Liver (tissue), 9 donors: ENCODE results near the gene PHLPP2. TPM values are rescaled to one million over a fixed set of nuclear protein-coding genes. Genes with fewer than 3 reads are reported as not detected.

Experiments
- DNase-seq: peaks from one replicate; pipeline ENCODE4 v3.0.0-alpha.2; 2017; ENCODE audit warnings: low spot score
- H3K27ac ChIP-seq, 2 donors: one replicate each; pipeline ENCODE4 v1.7.0; 2013; ENCODE audit warnings: inconsistent platforms in 2 of 2, low read length in 2 of 2, control low read depth in 1 of 2, low read depth in 1 of 2, mild to moderate bottlenecking in 1 of 2
- H3K27me3 ChIP-seq, 4 donors: one replicate each; pipeline versions ENCODE4 v1.6.1 to v1.7.0; 2013; ENCODE audit warnings: low read length in 3 of 4, inconsistent platforms in 1 of 4, mild to moderate bottlenecking in 1 of 4, moderate library complexity in 1 of 4; ENCODE audit not compliant: control insufficient read depth in 4 of 4, insufficient read depth in 4 of 4
- H3K36me3 ChIP-seq, 4 donors: one replicate each; pipeline versions ENCODE4 v1.6.1 to v1.7.0; 2013; ENCODE audit warnings: low read length in 3 of 4, mild to moderate bottlenecking in 3 of 4, low read depth in 1 of 4, moderate library complexity in 1 of 4; ENCODE audit not compliant: control insufficient read depth in 4 of 4, insufficient read depth in 3 of 4
- H3K4me1 ChIP-seq, 4 donors: one replicate each; pipeline versions ENCODE4 v1.6.1 to v1.7.0; 2013; ENCODE audit warnings: low read length in 3 of 4, mild to moderate bottlenecking in 3 of 4, moderate library complexity in 1 of 4; ENCODE audit not compliant: control insufficient read depth in 4 of 4, insufficient read depth in 4 of 4
- H3K4me3 ChIP-seq, 3 donors: one replicate each; pipeline versions ENCODE4 v1.6.1 to v1.7.0; 2013; ENCODE audit warnings: low read length in 3 of 3, control low read depth in 1 of 3, low read depth in 1 of 3, mild to moderate bottlenecking in 1 of 3
- H3K9ac ChIP-seq, 2 donors: one replicate each; pipeline ENCODE4 v1.7.0; 2013; ENCODE audit warnings: low read length in 2 of 2, mild to moderate bottlenecking in 2 of 2, moderate library complexity in 2 of 2, control low read depth in 1 of 2, low read depth in 1 of 2
- H3K9me3 ChIP-seq, 4 donors: one replicate each; pipeline versions ENCODE4 v1.6.1 to v1.7.0; 2013; ENCODE audit warnings: low read length in 3 of 4; ENCODE audit not compliant: control insufficient read depth in 4 of 4
- CTCF ChIP-seq: fragments of 150-350 bp; IDR thresholded peaks from 2 replicates; pipeline ENCODE4 v1.5.1; 2017; ENCODE audit warnings: improper control_type of control experiment, low read depth, low read length; ENCODE audit not compliant: missing input control
- EGR1 ChIP-seq, 2 donors: IDR thresholded peaks; 2 replicates each; pipeline ENCODE4 v1.6.1; 2016 to 2018; ENCODE audit warnings: antibody characterized with exemption in 2 of 2, low read depth in 2 of 2
- FOXA1 ChIP-seq: IDR thresholded peaks from 2 replicates; pipeline ENCODE4 v1.6.1; 2016; ENCODE audit warnings: antibody characterized with exemption
- GABPA ChIP-seq, 2 donors: IDR thresholded peaks in 1 of 2; conservative IDR thresholded peaks in 1 of 2; 2 replicates each; pipeline ENCODE4 v1.6.1; 2016; ENCODE audit warnings: antibody characterized with exemption in 2 of 2, mild to moderate bottlenecking in 1 of 2, moderate library complexity in 1 of 2
- HNF4A ChIP-seq, 2 donors: conservative IDR thresholded peaks; 2 replicates each; pipeline ENCODE4 v1.6.1; 2016; ENCODE audit warnings: antibody characterized with exemption in 2 of 2, mild to moderate bottlenecking in 2 of 2
- HNF4G ChIP-seq: IDR thresholded peaks from 2 replicates; pipeline ENCODE4 v1.6.1; 2016; ENCODE audit warnings: antibody characterized with exemption
- JUND ChIP-seq, 2 donors: IDR thresholded peaks; 2 replicates each; pipeline ENCODE4 v1.6.1; 2016; ENCODE audit warnings: antibody characterized with exemption in 2 of 2
- MAX ChIP-seq: IDR thresholded peaks from 2 replicates; pipeline ENCODE4 v1.6.1; 2016; ENCODE audit warnings: antibody characterized with exemption
- NR2F2 ChIP-seq: IDR thresholded peaks from 2 replicates; pipeline ENCODE4 v1.6.1; 2016; ENCODE audit warnings: antibody characterized with exemption
- RAD21 ChIP-seq, 2 donors: IDR thresholded peaks; 2 replicates each; pipeline ENCODE4 v1.6.1; 2016; ENCODE audit warnings: antibody characterized with exemption in 2 of 2, mild to moderate bottlenecking in 2 of 2
- REST ChIP-seq: IDR thresholded peaks from 2 replicates; pipeline ENCODE4 v1.6.1; 2016; ENCODE audit warnings: antibody characterized with exemption, mild to moderate bottlenecking
- RXRA ChIP-seq, 2 donors: IDR thresholded peaks; 2 replicates each; pipeline ENCODE4 v1.6.1; 2017 to 2018; ENCODE audit warnings: antibody characterized with exemption in 2 of 2, mild to moderate bottlenecking in 1 of 2
- SP1 ChIP-seq: IDR thresholded peaks from 2 replicates; pipeline ENCODE4 v1.6.1; 2018; ENCODE audit warnings: antibody characterized with exemption, mild to moderate bottlenecking
- YY1 ChIP-seq: IDR thresholded peaks from 2 replicates; pipeline ENCODE4 v1.6.1; 2016; ENCODE audit warnings: antibody characterized with exemption, mild to moderate bottlenecking
- WGBS: extraction: QIAGEN DNeasy Blood & Tissue Kit; methylation state at CpG from one replicate; pipeline ENCODE4 v1.1.7; 2013; 5-methylcytosine and 5-hydroxymethylcytosine counted together
- polyA plus RNA-seq, 2 donors: library from polyadenylated mRNA; stranded (reverse) in 1 of 2; unstranded in 1 of 2; fragments of 200-250 nt in 1 of 2; fragments of >200 nt in 1 of 2; fragmentation: Nextera tagmentation in 1 of 2; extraction: Ambion mirVana in 1 of 2; gene quantifications; one replicate each; pipeline versions ENCODE4 v1.2.1 to v1.2.3, GENCODE V29; 2013 to 2015
- total RNA-seq, 2 donors: library from RNA; depleted of rRNA; stranded (reverse); fragments of >200 nt; gene quantifications; one replicate each; pipeline ENCODE4 v1.2.3, GENCODE V29; 2014
- TF ChIP-seq, protein P1 (sequence below): IDR thresholded peaks from 2 replicates; pipeline ENCODE4 v1.6.1; 2016; ENCODE audit warnings: antibody characterized with exemption
- TF ChIP-seq, protein P2 (sequence below): IDR thresholded peaks from 2 replicates; pipeline ENCODE4 v1.6.1; 2016; ENCODE audit warnings: antibody characterized with exemption
- donor health status: healthy.
- donor health status: healthy.
- donor health status: healthy.
- donor health status: healthy.
- donor health status: healthy.

PHLPP2 gene
- total and polyA plus RNA-seq, 4 donors = 1.2 to 7.8 (median 3.9) TPM

GRCh38 chr16:71706046-71706445 lies 18.5 kb downstream of the PHLPP2 start (continued):
- TF ChIP-seq HNF4A (conservative IDR thresholded peaks at IDR 0.05) = no peak
- TF ChIP-seq FOXA1 = no peak
- TF ChIP-seq RXRA (IDR thresholded peaks at IDR 0.05) = no peak
- no peak for TF ChIP-seq JUND (IDR thresholded peaks at IDR 0.05)
- TF ChIP-seq GABPA (IDR thresholded peaks at IDR 0.05 in 1 of 2, conservative IDR thresholded peaks at IDR 0.05 in 1 of 2) = no peak
- TF ChIP-seq SP1 = no peak

GRCh38 chr16:71703333-71703732 lies 21.2 kb downstream of the PHLPP2 start:
- no peak overlapping the region for H3K4me3 ChIP-seq
- WGBS = 93% methylated on average over 1 of the region's 1 CpG
- H3K27ac ChIP-seq = no peak overlapping the region
- H3K9me3 ChIP-seq = no peaks in the 10 kb centered on the region
- H3K4me1 ChIP-seq = no peaks in the 10 kb centered on the region
- no peaks in the 10 kb centered on the region for H3K27me3 ChIP-seq
- H3K9ac ChIP-seq = no peak overlapping the region
- no peak for DNase-seq
- TF ChIP-seq EGR1 (IDR thresholded peaks at IDR 0.05; ENCODE audit: low read depth in 2 of 2) (no peak), YY1 (no peak), RXRA (IDR thresholded peaks at IDR 0.05) (no peak), GABPA (IDR thresholded peaks at IDR 0.05 in 1 of 2, conservative IDR thresholded peaks at IDR 0.05 in 1 of 2) (no peak), CTCF (no peak), JUND (IDR thresholded peaks at IDR 0.05) (no peak), SP1 (no peak), NR2F2 (no peak), REST (no peak), HNF4G (no peak), MAX (no peak), FOXA1 (no peak), RAD21 (IDR thresholded peaks at IDR 0.05) (no peak)
- TF ChIP-seq, protein P1, sequence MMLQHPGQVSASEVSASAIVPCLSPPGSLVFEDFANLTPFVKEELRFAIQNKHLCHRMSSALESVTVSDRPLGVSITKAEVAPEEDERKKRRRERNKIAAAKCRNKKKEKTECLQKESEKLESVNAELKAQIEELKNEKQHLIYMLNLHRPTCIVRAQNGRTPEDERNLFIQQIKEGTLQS = no peak
- TF ChIP-seq, protein P2, sequence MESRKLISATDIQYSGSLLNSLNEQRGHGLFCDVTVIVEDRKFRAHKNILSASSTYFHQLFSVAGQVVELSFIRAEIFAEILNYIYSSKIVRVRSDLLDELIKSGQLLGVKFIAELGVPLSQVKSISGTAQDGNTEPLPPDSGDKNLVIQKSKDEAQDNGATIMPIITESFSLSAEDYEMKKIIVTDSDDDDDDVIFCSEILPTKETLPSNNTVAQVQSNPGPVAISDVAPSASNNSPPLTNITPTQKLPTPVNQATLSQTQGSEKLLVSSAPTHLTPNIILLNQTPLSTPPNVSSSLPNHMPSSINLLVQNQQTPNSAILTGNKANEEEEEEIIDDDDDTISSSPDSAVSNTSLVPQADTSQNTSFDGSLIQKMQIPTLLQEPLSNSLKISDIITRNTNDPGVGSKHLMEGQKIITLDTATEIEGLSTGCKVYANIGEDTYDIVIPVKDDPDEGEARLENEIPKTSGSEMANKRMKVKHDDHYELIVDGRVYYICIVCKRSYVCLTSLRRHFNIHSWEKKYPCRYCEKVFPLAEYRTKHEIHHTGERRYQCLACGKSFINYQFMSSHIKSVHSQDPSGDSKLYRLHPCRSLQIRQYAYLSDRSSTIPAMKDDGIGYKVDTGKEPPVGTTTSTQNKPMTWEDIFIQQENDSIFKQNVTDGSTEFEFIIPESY = no peak
- H3K36me3 ChIP-seq = peaks cover 0 to 5% (median 1%) of the 10 kb centered on the region in 4 donors
